NCI-H1694 (cell line): ENCODE results near the gene DSE.

ENCODE experiments used
- DNase-seq: peaks from one replicate; lab custom pipeline; 2025; lab: John Stamatoyannopoulos, UW

DSE gene

GRCh38 chr6:116362276-116362675 is 8.5 kb upstream of the DSE start:
- DNase-seq: no peak

GRCh38 chr6:116363759-116364158 is 7.0 kb upstream of the DSE start:
- DNase-seq: no peak

- DNase-seq: no peak
These were observed 6.4 kb upstream of the DSE start for GRCh38 chr6:116364321-116364720.

GRCh38 chr6:116365743-116366142 is 5.0 kb upstream of the DSE start:
- no peak for DNase-seq

- no peak for DNase-seq
These were observed 3.9 kb upstream of the DSE start for GRCh38 chr6:116366740-116367275.

GRCh38 chr6:116369540-116369939 is 1.2 kb upstream of the DSE start:
- DNase-seq: no peak

GRCh38 chr6:116369964-116370759 is 585 bp upstream of the DSE start:
- no peak for DNase-seq

- DNase-seq: no peak
These were observed 572 bp downstream of the DSE start for GRCh38 chr6:116371120-116371917.

- no peak for DNase-seq
These were observed 1.1 kb downstream of the DSE start for GRCh38 chr6:116371918-116372209.

GRCh38 chr6:116373300-116373699 is 2.6 kb downstream of the DSE start:
- DNase-seq: no peak

- no peak for DNase-seq
These were observed 3.2 kb downstream of the DSE start for GRCh38 chr6:116373940-116374339.

GRCh38 chr6:116374586-116374985 is 3.8 kb downstream of the DSE start:
- DNase-seq: no peak

- no peak for DNase-seq
These were observed 4.5 kb downstream of the DSE start for GRCh38 chr6:116375262-116375661.

- DNase-seq: no peak
These were observed 5.4 kb downstream of the DSE start for GRCh38 chr6:116376149-116376548.

GRCh38 chr6:116379764-116380163 is 9.0 kb downstream of the DSE start:
- no peak for DNase-seq

- DNase-seq: no peak
These were observed 9.6 kb downstream of the DSE start for GRCh38 chr6:116380346-116380745.

- DNase-seq: no peak
These were observed 10.3 kb downstream of the DSE start for GRCh38 chr6:116381000-116381399.

GRCh38 chr6:116382587-116382986 is 11.8 kb downstream of the DSE start:
- no peak for DNase-seq

- DNase-seq: no peak
These were observed 14.1 kb downstream of the DSE start for GRCh38 chr6:116384727-116385458.

- no peak for DNase-seq
These were observed 14.7 kb downstream of the DSE start for GRCh38 chr6:116385459-116385802.

- no peak for DNase-seq
These were observed 15.2 kb downstream of the DSE start for GRCh38 chr6:116385921-116386320.

GRCh38 chr6:116386581-116387299 is 16.0 kb downstream of the DSE start:
- DNase-seq: no peak
